Measurements from ENCODE around the gene TRMT2A.

The TRMT2A gene

DNA sequence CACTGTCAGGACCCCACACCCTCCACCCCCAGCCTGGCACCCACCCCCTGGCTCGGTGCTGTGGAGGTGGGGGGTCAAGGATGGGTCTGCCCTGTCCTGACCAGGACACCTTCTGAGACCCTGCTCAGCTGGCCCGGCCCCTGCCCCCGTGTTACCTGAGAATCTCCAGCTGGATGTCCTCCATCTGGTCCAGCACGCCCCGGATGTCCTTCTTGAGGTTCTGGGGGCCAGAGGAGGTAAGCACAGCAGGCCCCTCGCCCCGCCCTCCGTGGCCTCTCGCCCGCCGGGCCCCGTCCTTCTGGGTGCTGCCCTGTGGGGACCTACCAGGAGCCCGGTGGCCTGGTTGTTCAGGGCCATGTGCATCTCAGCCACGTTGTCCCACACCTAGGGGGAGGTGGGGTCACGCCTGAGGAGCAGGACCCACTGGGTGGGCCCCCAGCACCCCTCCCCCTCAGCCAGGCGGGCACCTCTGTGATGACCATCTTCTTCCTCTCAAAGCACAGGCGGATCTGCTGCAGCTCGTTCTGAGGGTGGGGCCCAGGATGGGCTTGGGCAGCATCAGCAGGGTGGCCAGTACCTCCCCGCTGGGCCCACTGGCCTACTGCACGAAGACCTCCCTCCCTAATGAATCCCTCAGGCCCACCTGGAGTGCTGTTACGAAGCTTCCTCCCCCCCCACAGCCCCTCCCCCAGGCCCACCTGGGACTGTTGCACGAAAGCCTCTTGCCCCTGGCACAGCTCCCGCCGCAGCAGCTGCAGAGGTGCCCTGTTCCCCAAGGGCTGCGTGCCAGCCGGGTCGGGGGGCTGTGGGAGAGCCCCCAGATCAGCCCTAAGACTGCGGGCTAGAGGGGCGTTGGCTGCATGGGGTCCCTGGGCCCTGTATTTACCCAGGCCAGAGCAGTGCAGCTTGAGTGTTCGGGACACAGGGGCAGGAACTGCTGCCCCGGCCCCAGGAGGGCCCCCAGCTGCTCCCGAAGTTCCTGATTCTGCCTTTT, 32.5 kb upstream of the TRMT2A start:
- DNase-seq = no peak

DNA sequence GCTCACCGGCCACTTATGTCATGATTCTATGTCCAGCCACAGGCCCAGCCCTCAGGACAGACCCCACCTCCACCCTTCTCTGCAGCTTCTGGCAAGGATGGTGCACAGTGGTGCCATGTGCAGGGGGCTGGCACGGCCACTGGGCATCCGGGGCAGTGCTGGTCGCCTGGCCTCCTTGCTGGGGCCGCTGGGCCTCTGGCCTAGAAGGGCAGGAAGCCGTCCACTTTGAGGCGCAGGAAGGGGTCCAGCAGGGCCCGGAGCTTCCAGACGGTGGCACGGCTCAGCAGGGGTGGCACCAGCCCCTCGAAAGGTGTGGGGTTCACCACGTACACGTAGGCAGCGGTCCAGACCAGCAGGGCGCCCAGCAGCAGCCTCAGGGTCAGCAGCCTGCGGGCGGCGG, 31.4 kb upstream of the TRMT2A start:
- DNase-seq = no peak

DNA sequence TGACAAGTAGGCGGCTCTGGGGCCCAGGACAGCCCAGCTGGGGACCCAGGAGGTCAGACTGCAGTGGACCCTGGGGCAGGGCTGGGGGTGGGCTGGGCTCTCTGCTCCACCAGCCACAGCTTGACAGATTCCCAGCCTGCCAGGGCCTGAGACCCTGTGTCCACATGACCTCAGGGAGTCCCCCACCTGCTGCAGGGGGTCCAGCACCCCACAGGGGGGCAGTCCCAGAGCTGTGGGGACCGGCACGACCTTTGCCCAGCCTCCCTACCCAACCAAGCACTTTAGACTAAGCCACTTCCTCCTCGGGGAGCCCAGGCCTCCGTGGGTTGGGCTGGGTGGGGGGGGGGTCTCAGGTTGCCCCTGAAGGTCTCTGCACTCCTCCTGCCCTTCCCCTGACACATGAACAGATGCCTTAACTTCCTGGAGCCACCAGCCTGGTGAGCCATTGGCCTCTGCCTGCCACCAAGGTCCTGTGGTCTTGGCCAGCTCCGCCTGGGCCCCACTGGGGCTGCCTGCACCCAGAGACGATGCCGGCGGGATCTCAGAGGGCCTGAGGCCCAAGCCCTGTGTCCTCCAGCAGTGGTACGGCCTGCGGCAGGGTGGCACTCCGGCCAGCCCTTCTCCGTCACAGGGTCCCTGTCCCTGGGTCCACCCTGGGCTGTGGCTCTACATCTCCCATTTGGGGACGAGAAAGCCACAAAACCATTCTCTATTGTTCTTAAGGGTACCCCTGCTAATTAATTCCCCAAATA, 30.4 kb upstream of the TRMT2A start:
- no peak for DNase-seq

DNA sequence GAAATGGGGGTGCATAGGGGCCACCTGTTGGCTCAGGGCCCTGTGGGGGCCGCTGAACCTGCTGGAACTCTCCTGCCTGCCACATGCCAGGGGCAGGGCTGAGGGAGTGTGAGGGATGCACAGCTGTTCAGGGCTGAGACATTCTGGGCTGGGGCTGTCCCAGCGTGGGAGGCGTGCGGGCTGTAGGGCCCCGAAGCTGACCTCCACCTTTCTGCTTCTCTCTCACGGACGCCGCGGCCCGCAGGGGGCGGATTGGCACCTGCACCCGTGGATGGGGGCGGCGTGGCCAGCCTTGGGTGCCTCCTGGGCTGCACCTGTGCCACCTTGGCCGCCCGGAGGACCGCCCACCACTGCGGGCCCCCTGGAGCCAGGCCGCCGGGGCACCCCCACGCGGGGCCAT, 29.8 kb upstream of the TRMT2A start:
- DNase-seq = no peak

DNA sequence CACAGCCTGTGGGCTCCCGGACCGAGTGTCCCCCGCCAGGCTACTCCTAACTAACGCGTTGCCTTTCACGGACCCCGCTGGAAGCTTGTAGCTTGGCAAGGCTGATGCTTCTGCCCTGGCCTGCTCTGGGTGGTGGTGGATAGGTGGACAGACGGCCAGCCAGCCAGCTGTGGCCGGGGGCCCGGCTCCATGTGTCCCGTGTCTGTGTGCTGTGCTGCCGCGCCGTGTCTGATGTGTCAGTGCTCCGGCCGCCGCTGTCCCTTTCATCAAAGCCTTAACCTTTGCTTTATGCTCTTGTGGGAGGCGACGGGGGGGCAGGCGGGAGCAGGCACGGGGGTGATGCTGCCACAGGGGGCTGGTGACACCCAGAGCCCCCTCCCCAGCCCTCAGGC, 28.8 kb upstream of the TRMT2A start:
- DNase-seq = no peak

DNA sequence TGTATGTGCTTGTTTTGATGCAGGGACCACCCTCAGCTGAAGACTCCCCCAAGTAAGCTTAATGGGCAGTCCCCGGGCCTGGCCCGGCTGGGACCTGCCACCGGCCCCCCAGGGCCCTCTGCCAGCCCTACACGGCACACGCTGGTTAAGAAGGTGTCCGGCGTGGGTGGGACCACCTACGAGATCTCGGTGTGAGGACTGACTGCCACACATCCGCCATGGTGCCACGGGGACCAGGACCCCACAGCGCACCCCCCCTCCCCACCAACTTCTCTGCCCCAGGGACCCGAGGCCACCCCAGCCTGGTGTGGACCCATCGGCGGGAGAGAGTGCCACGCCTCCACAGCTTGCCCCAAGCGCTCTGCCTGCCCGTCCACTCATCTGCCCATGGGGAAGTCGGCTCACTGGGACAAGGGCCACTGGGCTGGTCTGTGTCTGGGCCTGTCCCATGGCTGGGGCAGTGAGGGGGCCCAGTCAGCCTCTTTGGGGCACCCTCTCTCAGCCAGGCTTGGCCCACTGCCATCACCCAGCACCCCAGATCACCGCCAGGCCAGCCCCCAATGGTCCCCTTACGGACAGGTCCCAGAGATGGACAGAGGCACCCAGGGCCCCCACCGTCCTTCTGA, 28.3 kb upstream of the TRMT2A start:
- no peak for DNase-seq

DNA sequence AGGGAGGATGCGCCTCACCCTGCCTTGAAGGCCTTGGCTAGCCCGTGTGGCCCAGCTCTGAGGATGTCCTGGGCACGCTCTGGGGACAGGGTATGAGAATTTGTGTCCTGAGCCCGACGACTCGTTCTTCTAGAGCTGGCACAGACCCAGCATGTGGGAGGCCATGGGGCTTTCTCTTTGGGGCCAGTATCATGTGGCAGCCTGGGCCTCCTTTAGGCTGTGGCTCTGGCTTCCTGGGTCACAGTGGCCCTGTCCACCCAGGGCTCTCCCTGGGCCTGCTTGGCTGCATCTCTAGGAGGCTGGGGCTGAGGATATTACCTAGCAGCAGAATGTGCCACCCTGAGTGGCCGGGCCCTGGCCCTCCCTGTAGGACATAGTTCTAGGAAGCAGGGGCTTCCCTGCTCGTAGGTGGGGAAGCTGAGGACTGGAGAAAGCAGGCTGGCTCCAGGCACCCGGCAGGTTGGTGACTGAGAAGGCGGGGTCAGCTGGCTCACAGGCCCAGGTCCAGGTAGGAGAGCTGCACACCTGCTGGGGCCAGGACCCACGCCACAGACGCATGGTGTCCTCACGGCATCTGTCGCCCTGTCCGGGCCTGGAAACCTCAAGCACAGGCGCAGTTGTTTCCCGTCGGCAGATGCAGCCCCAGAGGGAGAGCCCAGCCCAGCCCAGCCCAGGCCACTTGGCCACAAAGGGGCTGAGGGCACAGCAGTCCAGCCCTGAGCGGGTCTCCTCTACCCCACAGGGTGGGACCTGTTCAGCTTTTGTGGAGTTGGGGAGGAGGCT, 27.0 kb upstream of the TRMT2A start:
- no peak for DNase-seq

DNA sequence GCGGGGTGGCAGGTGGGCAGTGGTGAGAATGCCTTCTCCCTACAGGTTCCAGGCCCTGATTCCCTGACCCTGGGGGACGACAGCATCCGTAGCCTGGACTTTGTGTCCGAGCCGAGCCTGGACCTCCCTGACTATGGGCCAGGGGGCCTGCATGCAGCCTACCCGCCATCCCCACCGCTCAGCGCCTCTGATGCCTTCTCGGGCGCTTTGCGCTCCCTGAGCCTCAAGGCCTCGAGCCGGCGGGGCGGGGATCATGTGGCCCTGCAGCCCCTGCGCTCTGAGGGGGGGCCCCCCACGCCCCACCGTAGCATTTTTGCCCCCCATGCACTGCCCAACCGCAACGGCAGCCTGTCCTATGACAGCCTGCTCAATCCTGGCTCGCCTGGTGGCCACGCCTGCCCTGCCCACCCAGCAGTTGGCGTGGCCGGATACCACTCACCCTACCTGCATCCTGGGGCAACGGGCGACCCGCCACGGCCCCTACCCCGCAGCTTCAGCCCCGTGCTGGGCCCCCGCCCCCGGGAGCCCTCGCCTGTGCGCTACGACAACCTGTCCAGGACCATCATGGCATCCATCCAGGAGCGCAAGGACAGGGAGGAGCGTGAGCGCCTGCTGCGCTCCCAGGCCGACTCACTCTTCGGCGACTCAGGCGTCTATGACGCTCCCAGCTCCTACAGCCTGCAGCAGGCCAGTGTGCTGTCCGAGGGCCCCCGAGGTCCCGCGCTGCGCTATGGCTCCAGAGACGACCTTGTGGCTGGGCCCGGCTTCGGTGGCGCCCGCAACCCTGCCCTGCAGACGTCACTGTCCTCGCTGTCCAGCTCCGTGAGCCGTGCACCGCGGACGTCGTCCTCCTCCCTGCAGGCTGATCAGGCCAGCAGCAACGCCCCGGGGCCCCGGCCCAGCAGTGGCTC, 25.9 kb upstream of the TRMT2A start:
- DNase-seq = no peak

DNA sequence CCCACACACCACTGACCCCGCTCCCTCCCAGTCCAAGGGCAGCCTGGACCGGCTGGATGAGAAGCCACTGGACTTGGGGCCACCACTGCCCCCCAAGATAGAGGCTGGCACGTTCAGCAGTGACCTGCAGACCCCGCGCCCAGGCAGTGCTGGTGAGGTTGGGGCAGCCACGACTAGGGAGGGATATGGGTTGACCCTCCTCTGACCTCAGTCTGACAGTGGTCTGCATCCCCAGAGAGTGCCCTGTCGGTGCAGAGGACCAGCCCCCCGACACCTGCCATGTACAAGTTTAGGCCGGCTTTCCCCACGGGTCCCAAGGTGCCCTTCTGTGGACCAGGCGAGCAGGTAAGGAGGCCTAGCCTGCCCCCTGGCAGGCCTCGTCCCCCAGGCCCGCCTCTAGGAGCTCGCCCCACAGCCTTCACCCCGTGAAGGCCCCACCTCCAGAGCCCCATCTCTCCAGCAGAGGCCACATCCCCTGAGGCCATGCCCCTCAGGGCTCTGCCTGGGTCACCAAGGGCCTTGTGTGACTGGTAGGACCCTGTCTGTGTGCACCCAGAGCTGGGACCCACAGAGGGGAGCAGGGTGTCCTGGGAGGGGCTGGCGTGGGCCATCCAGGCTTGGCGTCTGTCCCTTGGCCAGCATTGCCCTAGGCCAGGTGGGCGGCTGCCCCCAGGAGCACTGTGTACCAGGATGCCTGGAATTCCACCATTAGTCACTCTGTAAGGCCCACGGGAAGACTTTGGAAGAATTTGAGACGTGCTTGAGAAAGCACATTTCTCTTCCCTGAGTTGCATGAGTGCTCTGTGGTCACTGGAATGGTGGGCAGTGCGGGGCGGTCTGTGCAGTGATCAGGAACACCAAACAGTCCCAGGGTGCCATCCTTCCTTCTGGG, 24.4 kb upstream of the TRMT2A start:
- DNase-seq = no peak

DNA sequence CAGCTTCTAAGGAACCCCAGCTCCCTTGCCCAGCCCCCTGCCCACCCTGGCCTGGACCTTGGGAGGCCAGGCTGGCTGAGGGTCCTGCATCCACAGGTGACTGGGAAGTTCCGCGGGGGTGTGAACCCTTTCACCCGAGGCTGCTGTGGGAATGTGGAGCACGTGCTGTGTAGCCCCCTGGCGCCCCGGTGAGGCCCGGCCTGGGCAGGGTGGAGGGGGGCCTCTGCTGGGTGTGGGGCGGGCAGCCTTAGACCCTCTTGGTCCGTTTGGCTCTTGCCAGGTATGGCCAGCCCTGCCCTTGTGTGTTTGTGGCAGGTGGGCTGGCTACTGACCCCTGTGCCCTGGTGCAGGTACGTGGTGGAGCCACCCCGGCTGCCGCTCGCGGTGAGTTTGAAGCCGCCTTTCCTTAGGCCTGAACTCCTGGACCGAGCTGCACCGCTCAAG, 23.5 kb upstream of the TRMT2A start:
- no peak for DNase-seq

DNA sequence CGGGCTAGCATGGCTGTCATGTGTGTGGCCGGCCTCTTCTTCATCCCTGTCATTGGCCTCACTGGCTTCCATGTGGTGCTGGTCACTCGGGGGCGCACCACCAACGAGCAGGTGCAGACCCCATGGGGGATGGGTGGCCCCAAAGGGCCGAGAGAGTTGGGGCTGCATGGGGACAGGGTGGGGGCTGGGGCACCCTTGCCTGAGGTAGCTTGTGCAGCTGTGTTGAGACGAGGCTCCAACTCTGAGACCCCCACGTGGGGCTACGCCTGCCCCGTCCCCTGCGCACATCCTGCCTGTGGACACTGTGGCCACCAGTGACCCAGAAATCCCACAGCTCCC, 23.1 kb upstream of the TRMT2A start:
- DNase-seq = no peak

DNA sequence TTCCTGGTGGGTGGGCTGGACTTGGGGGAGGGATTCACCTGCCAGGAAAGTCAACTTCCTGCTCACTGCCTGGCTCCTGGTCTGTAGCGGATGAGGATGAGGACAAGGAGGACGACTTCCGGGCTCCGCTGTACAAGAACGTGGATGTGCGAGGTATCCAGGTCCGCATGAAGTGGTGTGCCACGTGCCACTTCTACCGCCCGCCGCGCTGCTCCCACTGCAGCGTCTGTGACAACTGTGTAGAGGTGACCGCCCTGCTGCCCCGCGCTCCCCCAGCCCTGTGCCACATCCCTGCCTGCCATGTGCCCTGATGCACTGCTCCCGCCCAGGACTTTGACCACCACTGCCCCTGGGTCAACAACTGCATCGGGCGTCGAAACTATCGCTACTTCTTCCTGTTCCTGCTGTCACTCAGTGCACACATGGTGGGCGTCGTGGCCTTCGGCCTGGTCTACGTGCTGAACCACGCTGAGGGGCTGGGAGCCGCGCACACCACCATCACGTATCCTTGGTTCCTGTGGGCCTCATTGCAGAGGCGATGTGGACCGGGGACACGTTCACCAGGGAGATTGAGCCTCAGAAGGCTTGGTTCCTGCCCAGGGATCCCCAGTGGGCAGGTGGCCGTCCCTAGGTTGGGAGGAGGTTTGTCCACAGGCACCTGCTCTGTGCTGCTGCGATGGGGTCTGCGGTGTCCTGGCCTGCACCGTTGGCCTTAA, 22.5 kb upstream of the TRMT2A start:
- DNase-seq = no peak

DNA sequence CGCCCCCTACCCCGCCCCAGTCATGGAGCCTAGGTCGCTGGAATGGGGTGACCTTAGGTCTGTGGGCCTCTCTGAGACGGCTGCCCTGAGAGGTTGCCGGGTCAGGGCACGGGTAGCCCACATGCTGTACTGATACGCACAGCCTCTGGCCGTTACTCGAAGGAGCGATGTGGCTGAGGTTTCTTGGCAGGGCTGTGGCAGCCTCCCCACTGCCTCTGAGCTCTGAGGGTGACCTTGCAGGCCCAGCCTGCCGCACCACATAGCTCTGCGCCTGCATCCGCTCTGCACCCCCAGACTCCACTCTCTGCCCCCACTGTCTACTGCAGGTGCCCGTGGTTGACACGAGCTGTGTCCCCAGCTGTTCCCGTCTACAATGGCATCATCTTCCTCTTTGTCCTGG, 21.8 kb upstream of the TRMT2A start:
- no peak for DNase-seq

DNA sequence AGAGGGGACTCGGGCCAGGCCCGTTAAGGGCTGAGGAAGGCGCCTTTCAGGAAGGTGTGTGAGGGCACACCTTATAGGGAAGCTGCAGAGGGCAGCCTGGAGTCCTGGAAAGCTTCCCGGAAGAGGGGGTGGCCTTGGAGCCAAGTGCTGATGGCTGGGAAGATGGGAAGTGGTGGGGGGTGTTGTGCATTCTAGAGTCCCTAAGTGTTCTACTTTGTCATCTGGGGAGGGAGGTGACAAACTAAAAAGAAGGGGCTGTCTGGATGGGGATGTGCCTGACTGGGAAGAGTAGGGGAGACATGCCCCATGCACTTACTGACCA, 21.4 kb upstream of the TRMT2A start:
- DNase-seq = no peak

DNA sequence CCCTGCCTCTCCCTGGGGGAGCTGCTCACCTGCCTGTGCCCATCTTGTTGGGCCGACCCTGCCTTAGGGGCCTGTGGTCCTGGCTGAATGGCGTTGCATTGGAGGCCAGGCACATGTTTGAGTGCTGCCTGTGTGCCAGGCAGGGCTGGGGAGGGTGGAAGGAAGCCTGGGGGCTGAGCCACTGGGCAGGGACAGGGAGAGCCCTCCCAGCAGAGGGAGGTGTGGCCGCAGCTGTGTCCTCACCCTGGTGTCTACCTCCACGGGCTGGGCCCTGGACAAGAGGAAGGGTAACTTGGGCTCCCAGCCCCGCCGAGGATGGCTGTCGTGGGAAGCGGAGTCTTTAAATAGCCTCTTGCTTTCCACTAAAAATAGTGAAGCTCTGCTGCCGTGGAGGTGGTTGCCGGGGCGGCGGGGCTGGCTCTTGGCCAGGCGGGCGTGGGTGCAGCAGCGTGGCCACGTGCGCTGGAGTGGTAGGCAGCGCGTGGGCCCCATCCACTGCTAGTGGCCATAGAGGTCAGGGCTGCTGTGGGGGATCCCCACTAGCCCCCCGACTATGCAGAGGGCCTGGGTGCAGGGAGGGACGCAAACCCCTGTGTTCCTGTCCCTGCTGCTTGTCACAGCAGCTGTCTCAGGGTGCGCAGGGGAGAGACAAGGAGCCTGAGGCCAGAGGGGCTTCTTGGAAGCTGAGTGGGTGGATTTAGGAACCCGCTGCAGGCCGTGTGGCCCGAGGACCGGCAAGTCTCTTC, 20.8 kb upstream of the TRMT2A start:
- no peak for DNase-seq

DNA sequence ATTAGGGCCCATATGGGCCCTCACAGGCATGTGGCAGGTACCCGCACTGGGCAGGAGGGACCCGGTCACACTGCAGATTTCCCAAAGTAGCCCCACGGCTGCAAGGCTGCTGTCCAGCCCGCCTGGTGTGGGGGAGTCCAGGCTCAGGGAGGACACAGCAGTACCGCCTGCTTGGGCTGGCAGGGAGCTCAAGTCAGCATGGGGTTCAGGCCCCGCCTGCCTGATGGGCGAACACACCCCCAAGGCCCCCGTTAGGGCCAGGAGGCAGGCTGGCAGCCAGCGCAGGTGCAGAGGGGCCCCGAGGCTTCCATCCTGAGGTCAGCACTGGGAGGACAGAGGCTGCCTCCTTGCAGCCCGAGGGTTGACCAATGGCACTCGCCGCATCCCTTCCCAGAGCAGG, 20.1 kb upstream of the TRMT2A start:
- no peak for DNase-seq

DNA sequence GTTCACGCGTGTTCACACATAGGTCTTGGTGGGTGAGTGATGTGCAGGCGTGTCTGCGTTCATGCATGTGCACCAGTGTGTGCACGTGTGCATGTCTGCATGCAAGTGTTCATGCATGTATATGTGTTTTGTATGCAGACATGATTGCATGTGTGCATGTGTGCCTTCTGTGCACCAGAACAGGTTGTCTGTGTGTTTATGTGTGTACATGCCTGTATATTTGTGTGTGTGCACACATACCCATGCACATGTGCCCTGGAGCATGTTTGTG, 19.5 kb upstream of the TRMT2A start:
- no peak for DNase-seq

DNA sequence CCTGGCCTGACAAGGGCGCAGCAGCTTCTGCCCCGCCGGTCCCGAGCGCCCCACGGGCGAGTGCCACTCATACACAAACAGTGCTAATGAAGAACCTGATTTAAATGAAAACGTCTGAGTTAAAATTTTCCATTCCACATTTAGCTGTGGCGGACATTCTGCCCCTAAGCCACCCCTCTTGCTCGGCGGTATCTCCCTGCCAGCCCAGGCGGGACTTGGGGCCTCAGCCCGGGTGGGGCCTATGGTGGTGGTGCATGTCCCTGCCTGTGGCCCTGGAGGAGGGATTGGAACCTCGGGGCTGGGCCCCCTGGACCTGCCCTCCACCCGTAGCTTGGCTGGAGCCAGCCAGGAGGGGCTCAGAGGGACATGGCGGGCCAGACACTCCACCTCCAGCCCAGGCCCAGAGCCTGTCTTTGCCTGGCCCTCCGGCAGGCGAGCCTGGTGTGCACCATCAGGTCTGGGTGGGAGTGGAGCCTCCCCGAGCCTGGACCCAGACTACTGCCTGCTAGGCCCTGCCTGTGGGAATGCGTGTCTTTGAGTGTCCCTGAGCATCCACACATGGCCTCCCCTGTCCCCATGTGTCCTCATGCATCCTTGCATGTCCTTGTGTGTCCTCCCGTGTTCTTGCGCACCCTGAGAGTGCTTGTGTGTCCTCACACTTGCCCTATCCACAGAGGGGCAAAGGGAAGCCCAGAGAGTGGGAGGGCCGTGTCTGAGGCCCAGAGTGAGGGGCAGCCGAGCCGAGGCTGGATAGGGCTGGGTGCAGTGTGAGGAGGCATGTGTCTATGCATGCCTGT, 19.0 kb upstream of the TRMT2A start:
- DNase-seq = no peak

DNA sequence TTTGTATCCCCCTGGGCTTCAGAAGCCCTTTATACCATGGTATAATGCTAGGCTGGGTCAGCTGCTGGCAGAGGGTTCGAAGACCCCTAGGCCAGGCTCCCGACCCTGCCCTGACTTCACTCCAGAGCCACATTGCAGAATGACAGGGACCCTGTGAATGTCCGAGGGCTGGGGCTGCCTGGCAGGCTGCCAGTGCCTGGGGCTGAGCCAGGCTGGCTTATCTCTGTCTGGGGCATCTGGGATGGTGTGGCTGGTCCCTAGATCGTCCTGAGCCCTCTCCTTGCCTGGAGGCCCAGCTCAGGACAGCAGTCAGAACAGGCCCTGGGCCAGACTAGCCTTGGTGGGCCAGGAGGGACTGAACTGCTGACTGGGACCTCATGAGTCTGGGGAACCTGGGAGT, 18.2 kb upstream of the TRMT2A start:
- DNase-seq = no peak
